ENCODE measurements around the gene RPS24.
"Not testable (repeated sequence)": the region's sequence is repeated elsewhere in the genome, so short reads cannot be mapped to it uniquely, and the experiment has no call there.

Gene RPS24

DNA sequence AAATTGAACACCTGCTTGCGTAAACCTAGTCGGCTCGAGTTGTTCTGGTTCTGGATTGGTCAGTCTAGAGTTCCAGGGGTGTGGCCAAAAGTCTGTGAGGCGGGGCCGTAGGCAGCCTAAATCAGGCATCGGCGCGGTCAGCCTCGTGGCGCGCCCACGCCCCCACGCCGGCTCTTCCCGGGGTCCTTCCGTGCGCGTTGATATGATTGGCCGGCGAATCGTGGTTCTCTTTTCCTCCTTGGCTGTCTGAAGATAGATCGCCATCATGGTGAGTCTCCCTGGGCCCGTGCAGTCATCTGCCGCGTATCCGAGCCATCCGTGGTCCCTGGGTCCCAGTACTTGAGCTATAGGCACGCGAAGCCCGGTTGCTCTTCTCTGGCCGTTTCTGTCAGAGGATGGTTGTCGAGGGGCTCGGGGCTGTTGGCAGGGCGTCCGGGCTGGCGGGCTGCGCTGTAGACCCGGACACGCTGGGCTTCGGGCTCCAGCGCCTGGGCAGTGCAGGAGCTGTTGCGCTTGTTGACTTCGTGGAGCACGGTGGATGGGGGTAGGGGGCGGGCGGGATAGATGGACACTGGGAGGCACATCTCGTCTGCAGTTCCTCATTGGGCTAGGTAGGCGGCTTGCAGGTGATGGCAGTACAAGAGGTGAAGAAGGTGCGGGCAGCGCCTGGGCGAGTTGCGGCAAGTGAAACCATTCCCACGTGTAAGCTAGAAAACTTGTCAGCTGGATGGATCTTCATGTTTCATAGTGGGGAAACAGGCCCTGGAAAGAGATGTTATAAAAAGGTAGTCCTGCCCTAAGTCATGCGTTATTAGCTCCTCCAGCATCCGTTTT lies at the start of gene RPS24:
Gene RPS24, plus strand, starts transcription at position 227 of the 834 bp plus-strand sequence. Its CDS starts 39 bp downstream, at position 266.
- peak; percentile 85 for DNase-seq (ENCODE audit: low read depth in 2 of 2)

DNA sequence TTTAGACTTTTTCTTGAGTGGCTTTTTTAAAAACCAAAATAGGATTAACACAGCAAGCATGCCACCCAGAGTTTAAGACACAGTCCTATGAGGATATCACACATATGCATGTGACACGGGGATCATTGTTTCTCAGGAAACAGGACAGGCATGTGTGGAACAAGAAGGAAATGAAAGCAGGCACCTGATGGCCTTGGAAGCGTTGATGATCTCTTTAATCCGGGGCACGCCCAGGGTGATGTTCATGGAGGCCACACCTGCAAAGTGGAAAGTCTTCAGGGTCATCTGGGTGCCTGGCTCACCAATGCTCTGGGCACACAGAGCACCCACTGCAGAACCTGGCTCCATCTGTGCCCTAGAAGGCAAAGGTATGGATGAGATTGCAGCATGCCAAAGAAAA lies 48.7 kb upstream of the RPS24 start:
- no peak for DNase-seq (ENCODE audit: low read depth in 2 of 2)

DNA sequence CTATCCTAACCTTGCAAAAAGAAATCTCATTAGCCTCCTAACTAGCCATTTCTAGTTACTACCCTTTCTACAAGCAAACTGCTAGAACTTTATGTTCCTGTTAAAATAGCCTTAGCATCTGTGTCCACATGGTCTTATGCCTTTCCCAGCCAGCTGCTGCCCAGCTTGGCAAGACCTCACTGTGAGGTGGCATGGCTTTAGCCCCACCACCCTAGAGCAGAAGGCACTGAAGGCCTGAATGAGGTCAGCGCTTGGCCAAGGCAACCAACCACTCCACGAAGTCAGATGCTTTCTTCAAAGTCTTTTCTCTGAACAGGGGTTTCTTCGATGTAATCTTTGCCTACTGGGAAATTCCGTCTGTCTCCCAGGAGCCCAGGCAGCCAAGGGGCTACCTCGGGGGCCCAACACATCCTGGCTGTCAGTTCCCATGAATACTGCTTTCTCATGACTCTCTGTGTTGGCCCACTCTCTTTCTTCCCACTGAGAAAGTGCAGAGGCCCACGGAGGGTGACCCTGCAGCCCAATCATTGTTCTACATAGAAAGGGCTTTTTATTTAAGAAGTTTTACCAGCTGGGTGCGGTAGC lies 45.9 kb upstream of the RPS24 start:
- no peak for DNase-seq (ENCODE audit: low read depth in 2 of 2)

DNA sequence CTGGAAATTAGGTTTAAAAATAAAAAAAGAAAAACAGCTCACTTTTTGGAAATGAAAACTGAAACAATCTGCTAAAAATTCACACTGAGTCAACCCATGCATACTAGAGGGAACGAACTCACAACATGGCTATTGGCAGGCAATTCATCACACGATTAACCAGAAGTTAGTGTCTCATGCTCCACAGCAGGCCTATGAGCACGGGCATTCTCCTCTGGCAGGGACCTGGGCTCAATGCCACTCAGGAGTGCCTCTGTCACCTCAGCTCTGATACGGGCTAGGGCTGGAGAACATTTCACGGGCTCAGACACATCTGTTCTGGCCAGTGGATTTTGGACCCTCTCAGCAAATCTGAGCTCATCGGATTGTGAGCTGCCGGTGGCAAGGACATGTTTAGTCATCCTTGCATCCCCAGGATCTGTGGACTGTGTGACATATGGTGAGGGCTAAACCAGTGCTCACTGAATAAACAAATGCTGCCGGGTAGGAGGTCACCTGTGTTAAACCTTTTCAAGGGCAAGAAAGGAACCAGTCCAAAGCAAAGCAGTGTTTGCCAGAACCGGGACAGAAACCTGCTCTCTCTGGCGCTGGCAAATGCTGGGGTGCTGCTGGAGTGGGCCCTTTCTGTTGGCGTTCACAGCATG lies 44.5 kb upstream of the RPS24 start:
- no peak for DNase-seq (ENCODE audit: low read depth in 2 of 2)

DNA sequence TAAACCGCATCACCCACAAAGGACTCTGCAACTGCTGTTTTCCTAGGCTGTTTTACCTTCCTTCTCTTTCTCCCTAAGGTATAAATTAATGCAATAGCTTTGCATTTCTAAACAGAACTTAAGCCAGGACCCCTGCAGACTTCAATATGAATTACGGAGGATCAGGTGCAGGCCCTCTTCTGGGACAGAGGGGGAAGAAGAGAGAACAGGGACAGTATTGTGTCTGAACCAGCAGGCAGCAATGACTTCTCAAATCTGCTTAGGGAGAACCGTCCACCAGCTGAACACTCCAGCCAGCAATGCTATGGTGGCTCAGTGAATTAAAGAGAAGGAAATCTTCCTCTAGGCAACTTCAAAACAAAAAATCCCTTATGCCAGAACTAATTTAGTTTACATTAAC lies 40.0 kb upstream of the RPS24 start:
- no peak for DNase-seq (ENCODE audit: low read depth in 2 of 2)

DNA sequence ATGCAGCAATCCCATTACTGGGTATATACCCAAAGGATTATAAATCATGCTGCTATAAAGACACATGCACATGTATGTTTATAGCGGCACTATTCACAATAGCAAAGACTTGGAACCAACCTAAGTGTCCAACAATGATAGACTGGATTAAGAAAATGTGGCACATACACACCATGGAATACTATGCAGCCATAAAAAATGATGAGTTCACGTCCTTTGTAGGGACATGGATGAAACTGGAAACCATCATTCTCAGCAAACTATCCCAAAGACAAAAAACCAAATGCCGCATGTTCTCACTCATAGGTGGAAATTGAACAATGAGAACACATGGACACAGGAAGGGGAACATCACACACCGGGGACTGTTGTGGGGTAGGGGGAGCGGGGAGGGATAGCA lies 34.9 kb upstream of the RPS24 start:
- not testable (repeated sequence) for DNase-seq (ENCODE audit: low read depth in 2 of 2)

DNA sequence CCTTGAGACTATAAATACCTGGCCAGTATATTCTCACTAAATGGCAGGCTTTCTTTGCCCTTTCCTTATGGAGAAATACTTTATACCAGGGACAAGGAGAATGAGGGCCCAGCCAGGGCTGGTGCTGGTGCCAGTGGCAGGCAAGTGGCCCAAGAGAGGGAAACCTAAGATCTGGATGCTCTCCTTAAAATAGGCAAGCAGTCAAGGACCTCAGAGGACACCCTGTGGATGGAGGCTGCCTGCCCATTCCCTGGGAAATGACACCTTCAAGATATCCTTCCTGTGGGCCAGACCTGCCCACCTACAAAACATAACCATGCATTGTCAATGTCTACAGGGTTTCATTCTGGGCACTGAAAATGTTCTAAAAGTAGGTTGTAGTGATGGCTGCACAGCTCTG lies 33.5 kb upstream of the RPS24 start:
- no peak for DNase-seq (ENCODE audit: low read depth in 2 of 2)

DNA sequence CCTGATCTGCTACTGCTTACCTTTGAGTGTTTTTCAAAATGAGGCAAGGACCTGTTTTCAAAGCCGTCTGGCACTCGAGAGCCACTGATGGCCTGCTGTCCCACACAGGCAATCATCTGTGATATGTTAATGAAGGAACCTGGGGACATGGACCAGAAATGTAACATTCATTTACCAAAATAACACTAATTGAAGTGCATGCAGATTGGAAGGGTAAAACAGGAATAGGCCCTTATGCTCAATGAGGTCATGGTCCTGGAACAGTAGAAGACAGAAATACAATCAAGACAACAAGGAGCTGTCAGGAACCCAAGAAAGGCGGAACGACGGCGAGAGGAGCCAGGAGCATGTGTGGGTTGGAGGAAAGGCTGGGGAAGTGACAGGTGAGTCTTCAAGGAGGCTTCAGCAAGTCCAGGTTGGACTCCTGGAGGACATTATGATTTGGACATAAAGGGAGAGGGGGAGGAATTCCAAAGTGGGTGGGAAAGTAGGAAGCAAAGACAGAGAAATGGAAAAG lies 32.6 kb upstream of the RPS24 start:
- DNase-seq (ENCODE audit: low read depth in 2 of 2), result no peak

DNA sequence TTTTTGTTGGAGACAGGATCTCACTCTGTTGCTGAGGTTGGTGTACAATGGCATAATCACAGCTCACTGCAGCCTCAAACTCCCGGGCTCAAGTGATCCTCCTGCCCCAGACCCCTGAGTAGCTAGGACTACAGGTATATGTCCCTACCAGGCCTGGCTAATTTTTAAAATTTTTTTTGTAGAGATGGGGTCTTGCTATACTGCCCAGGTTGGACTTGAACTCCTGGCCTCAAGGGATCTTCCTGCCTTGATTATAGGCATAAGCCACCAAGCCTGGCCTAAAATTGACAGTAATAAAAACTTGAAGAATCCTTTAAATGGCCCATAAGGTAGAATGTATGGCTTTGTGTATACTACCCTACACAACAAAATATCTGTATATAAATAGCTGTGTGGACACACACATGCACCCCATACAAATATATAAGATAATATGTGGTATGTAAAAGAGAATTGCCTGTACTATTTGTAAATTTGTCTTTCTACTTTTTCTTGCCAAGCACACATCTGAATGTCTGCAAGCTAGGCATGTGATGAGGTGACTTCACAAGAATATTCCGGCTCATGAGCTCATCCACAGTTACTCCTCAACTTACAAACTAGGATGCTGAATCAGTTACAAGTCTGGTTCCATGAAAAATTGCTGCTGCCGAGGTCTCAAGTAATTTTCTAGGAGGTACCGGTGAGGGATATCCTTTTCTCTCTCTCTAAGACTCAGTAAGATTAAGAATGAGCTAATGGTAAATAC lies 30.9 kb upstream of the RPS24 start:
- DNase-seq (ENCODE audit: low read depth in 2 of 2), result no peak

DNA sequence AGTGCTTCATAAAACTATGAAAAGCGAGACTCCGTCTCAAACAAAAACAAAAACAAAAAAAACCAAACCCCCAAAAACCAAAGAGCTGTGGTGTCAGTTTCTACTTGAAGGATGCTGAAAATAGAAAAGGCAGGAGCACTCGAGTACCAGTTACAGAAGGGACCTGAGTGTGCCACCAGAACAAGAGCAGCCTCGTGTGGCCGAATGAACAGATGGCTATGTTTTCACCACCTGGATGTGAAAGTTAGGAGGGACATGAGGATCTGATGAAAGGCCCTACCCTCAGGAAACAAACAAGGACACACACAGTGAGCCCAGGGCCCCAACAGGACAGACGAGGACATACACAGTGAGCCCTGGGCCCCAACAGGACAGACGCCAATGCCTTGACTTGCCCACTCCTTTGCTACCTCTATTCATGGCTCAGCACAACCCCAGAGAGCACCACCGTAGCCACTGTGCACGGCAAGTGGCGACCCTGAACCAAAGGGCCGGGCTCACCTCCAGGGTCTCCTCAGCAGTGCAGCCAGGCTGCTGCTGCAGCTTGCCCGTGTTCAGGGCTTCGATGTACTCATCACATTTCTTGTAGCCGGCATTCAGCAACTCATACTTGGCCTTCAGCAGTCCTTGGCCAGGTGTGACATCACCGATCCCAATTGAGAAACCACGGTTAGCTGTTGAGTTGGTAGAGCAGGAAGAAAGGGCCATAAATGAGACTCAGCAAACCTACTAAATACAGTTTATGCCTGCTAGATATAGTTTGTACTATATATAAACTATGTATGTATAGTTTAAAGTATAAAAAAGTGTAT lies 29.2 kb upstream of the RPS24 start:
- no peak for DNase-seq (ENCODE audit: low read depth in 2 of 2)

DNA sequence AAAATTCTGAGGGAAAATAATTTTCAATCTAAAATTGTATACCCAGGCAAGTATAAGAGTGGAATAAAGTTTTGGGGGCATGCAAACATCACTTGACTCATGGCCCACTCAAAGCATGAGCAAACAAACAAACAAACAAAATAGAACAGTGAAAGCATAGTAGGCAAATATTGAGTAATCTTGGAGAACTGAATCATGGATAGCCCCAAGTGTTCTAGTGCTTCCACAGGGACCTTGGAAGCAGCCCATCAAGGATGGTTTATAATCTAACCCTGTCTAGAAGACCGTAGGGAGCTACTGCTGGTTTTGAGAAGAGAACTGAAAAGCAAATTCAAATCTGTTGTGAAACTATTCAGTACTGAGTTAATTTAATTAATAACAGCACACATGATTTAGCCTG lies 26.5 kb upstream of the RPS24 start:
- no peak for DNase-seq (ENCODE audit: low read depth in 2 of 2)

DNA sequence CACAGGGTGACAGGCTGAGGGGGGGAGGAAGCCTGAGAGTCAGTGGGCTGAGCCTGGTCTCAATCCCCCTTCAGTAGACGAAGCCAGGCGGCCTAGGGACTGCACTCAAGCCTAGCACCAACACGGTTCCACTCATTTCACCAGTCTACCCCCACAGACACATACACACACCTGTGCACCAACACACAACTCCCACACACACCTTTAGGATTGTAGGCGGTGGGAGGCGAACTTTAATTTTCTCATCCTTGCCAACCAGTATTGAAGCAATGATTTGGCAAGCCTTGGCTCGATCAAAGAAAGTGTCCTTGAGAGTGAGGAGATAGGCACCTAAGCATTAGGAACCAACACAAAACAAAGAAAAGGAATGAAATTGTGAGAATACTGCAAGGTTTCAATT lies 24.0 kb upstream of the RPS24 start:
- no peak for DNase-seq (ENCODE audit: low read depth in 2 of 2)

DNA sequence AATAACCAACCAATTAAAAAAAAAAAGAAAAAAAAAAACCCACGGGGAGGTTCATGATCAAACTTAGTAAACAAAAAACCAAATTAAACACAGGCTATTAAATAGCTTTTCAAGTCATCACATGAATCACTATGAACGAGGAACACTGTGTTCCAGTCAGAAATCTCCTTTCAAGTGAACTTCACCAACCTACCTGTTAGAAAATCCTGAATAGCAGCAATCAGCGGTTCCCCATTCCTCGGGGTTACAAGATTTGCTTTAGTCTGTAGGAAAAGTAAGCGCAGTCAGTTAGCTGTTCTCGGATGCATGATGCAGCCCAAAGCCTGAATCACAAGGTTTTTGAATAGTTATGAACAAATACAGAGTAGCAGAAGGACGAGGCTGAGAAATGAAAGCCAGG lies 23.4 kb upstream of the RPS24 start:
- no peak for DNase-seq (ENCODE audit: low read depth in 2 of 2)

DNA sequence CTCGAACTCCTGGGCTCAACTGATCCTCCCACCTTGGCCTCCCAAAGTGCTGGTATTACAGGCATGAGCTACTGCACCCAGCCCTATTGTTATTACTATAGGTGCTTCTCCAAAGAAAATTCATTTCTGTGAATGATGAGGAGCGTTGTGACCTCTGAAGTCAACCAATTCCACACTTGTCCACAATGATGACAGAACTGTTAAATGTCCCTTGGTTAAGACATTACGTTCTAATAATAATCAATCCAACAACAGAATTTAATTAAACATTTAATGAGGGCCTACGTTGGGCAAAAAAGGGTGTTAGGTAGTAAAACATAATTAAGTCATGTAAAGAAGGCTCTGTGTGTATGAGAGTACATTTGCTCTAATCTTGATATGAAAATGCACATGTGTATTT lies 22.6 kb upstream of the RPS24 start:
- no peak for DNase-seq (ENCODE audit: low read depth in 2 of 2)

DNA sequence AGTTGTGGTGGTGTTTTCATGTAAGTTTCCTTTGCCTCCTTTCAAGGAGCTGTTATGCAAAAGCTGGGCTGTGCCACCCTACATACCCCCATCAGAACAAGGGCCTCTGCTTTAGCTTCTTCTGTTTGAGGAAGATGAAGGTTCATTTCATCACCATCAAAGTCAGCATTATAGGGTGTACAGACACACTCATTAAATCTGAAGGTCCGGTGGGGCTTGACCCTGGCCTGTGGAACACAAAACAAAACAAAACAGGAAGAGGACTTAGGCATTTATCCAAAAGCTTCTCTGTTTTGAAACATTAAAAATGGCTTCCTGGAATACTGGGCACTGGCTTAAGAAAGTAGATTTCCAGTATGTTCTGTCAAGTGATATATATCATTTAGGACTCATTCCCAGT lies 20.1 kb upstream of the RPS24 start:
- no peak for DNase-seq (ENCODE audit: low read depth in 2 of 2)

DNA sequence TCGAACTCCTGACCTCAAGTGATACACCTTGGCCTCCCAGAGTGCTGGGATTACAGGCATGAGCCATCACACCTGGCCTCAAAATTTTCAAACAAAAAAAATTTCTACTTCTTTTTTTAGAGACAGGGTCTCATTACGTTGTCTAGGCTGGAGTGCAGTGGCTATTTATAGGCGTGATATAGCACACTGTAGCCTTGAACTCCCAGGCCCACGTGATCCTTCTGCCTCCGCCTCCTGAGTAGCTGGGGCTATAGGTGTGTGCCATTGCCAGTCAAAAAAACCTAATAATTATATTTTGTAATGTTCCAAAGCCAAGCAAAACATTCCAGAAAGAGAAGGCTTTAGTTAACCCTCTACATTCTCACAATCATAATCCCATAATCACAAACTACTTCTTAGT lies 18.1 kb upstream of the RPS24 start:
- DNase-seq (ENCODE audit: low read depth in 2 of 2), result no peak

DNA sequence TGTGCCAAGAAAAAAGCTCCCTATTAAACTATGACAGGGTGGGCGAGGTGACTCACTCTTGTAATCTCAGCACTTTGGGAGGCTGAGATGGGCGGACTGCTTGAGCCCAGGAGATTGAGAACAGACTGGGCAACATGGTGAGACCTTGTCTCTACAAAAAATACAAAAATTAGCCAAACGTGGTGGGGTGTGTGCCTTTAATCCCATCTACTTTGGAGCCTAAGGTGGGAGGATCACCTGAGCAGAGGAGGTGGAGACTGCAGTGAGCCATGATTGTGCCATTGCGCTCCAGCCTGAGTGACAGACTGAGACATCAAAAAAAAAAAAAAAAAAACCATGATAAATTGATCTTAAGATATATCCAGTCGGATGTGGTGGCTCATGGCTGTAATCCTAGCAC lies 15.8 kb upstream of the RPS24 start:
- DNase-seq (ENCODE audit: low read depth in 2 of 2), result no peak

DNA sequence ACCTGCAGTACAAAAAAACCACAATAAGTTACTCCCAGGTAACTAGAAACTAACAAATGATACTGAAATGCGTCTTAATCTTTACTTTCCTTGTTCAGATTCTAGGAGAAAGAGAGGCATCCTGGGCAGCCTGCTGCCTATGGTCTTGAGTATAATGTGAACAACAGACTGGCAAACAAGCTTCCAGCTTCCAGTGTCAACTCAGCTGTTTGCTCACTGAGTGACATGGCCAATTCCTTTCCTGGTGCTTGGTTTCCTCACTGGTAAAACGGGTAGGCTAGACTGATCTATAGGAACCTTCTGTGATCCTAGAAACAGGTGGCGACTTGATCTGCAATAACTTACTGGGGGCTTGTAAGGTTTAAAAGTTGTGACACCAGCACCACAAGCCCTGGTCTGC lies 14.4 kb upstream of the RPS24 start:
- DNase-seq (ENCODE audit: low read depth in 2 of 2), result no peak

DNA sequence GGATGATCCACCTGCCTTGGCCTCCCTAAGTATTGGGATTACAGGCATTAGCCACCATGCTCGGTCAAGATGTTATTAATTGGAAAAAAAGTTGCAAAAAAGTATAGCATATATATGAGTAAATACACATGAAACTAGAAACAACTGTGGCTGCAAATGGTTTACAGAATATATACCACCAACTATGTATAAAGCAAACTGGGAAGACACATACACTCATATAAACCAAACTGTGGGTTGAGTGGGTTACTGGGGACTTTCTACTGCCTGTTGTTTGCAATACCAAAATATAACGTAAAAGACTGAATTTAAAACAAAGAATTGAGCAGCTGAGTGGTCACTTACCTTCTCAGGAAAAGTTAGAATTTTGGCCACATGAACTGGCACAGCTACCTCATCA lies 12.5 kb upstream of the RPS24 start:
- no peak for DNase-seq (ENCODE audit: low read depth in 2 of 2)

DNA sequence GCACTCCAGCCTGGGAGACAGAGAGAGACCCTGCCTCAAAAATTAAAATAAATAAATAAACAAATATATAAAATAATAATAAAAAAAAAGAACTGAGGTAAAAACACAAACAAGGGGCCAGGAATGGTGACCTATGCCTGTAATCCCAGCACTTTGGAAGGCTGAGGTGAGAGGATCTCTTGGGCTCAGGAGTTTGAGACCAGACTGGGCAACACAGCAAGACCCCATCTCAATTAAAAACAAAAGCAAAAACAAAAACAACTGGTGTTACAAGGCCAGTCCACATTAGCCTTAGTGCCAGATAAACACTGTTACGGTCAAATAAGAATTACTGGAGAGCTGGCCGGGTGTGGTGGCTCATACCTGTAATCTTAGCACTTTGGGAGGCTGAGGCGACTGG lies 9.9 kb upstream of the RPS24 start:
- DNase-seq (ENCODE audit: low read depth in 2 of 2), result no peak

DNA sequence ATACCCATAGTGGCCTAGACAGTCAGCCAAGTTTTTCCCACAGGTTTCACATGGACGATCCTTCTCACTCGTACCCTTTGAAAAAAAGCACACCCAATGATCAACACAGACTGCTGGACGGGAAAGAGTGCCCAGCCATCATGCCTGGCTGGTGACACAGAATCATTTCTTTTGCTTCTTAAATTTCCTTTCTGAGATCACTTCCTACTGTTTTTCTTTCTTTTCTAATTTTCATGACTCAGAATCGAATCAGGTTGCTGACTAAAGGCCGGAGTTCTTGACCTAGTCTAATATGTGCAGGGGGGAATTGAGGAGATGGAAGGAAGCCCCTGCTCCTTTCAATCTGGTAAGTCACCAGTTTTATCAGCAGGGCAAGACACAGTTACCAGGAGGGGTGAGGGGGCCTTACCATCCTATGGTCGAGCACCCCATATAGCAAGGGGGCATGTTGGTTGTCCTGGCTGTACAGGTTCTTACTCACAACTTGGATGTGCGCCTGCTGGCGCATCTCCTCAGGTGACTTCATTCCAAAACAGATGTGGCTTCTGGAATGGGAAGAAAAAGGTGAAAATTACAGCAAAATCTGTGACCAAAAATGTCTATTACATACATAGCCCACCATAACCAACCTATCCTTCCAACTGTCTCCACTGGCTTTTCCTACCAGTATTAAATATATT lies 7.8 kb upstream of the RPS24 start:
- no peak for DNase-seq (ENCODE audit: low read depth in 2 of 2)

Data from stimulated activated CD8-positive, alpha-beta memory T cell treated with anti-CD3 and anti-CD28 coated beads, Interleukin-7, amount 100 ng/mL, for 1 hour (primary cell).